ENCODE data around the gene DNASE1L3. TPM values are rescaled to one million over a fixed set of nuclear protein-coding genes. Genes with fewer than 3 reads are reported as not detected.

Gene DNASE1L3
- total RNA-seq, 1 donor from 2014 or later = 1.0 TPM

GRCh38 chr3:58191361-58191991, 19.3 kb downstream of the DNASE1L3 start:
- Histone ChIP-seq H3K9me3 (ENCODE audit: control insufficient read depth in 3 of 3, low read length in 3 of 3) (no peaks in the 10 kb centered on the region), H3K27ac (ENCODE audit: low read depth, low read length) (no peak overlapping the region), H3K4me1 (ENCODE audit: control insufficient read depth in 3 of 3, insufficient read depth in 3 of 3, low read length in 3 of 3) (peaks cover 0 to 13% (median 2%) of the 10 kb centered on the region in 3 donors), H3K27me3 (ENCODE audit: control insufficient read depth in 3 of 3, insufficient read depth in 3 of 3, low read length in 3 of 3) (no peaks in the 10 kb centered on the region), H3K4me3 (ENCODE audit: low read length in 3 of 3) (no peak overlapping the region), H3K36me3 (ENCODE audit: control insufficient read depth in 3 of 3, insufficient read depth in 3 of 3, low read length in 3 of 3) (no peaks in the 10 kb centered on the region), H3K9ac (ENCODE audit: low read depth in 1 of 3, low read length in 3 of 3) (no peak overlapping the region)

- Histone ChIP-seq H3K9me3 (ENCODE audit: control insufficient read depth in 3 of 3, low read length in 3 of 3) (no peaks in the 10 kb centered on the region), H3K9ac (ENCODE audit: low read depth in 1 of 3, low read length in 3 of 3) (no peak overlapping the region)
These were observed 19.9 kb downstream of the DNASE1L3 start for GRCh38 chr3:58190882-58191281.

DNA sequence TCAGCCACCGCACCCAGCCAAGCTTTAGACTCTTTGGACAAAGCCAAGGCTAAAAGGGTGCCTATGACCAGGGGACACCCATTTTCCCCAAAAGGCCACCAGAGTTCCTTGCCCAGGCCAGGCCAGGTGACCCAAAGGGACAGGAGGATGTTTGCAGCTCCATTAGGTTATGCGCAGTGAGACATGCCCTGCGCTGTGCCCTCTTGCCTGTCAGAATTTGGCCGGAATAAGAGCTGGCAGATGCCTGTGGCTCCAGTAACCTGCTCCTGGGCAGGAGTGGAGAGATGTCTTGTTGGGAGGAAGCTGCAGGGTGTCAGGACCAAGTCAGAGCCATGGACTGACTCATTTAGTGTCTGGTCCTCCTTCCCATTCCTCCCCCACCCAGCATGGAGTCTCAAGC, 20.5 kb downstream of the DNASE1L3 start:
- Histone ChIP-seq H3K4me1 (ENCODE audit: control insufficient read depth in 3 of 3, insufficient read depth in 3 of 3, low read length in 3 of 3) (peaks cover 0 to 13% (median 2%) of the 10 kb centered on the region in 3 donors), H3K9ac (ENCODE audit: low read depth in 1 of 3, low read length in 3 of 3) (no peak overlapping the region), H3K27ac (ENCODE audit: low read depth, low read length) (no peak overlapping the region), H3K9me3 (ENCODE audit: control insufficient read depth in 3 of 3, low read length in 3 of 3) (no peaks in the 10 kb centered on the region), H3K4me3 (ENCODE audit: low read length in 3 of 3) (peak overlapping the region in 1 of 3 donors; percentile 6), H3K36me3 (ENCODE audit: control insufficient read depth in 3 of 3, insufficient read depth in 3 of 3, low read length in 3 of 3) (no peaks in the 10 kb centered on the region), H3K27me3 (ENCODE audit: control insufficient read depth in 3 of 3, insufficient read depth in 3 of 3, low read length in 3 of 3) (no peaks in the 10 kb centered on the region)

More at GRCh38 chr3:58190882-58191281, 19.9 kb downstream of the DNASE1L3 start:
- no peak overlapping the region for H3K27ac ChIP-seq (ENCODE audit: low read depth, low read length)
- H3K27me3 ChIP-seq (ENCODE audit: control insufficient read depth in 3 of 3, insufficient read depth in 3 of 3, low read length in 3 of 3) = no peaks in the 10 kb centered on the region
- H3K36me3 ChIP-seq (ENCODE audit: control insufficient read depth in 3 of 3, insufficient read depth in 3 of 3, low read length in 3 of 3) = no peaks in the 10 kb centered on the region
- peaks cover 0 to 13% (median 2%) of the 10 kb centered on the region in 3 donors for H3K4me1 ChIP-seq (ENCODE audit: control insufficient read depth in 3 of 3, insufficient read depth in 3 of 3, low read length in 3 of 3)
- H3K4me3 ChIP-seq (ENCODE audit: low read length in 3 of 3) = no peak overlapping the region

DNA sequence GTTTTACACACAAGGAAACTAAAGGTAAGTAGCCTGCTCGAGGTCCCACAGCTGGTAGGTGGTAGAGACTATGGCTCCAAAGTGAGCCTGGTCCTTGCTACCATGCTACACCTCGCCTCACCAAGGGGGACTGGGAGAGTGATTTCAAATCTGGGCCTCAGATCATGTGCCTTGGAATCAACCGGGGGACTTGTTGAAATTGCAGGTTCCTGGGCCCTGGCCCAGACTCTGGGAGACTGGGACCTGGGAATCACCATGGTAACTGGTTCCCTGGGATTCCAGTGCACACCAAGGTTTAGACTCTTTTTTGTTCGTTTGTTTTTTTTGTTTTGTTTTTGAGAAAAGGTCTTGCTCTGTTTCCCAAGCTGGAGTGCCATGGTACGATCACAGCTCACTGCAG, 21.1 kb downstream of the DNASE1L3 start:
- H3K9me3 ChIP-seq (ENCODE audit: control insufficient read depth in 3 of 3, low read length in 3 of 3) = no peaks in the 10 kb centered on the region
- no peak overlapping the region for H3K9ac ChIP-seq (ENCODE audit: low read depth in 1 of 3, low read length in 3 of 3)
- no peak overlapping the region for H3K27ac ChIP-seq (ENCODE audit: low read depth, low read length)
- no peaks in the 10 kb centered on the region for H3K27me3 ChIP-seq (ENCODE audit: control insufficient read depth in 3 of 3, insufficient read depth in 3 of 3, low read length in 3 of 3)
- no peaks in the 10 kb centered on the region for H3K36me3 ChIP-seq (ENCODE audit: control insufficient read depth in 3 of 3, insufficient read depth in 3 of 3, low read length in 3 of 3)
- peaks cover 0 to 13% (median 2%) of the 10 kb centered on the region in 3 donors for H3K4me1 ChIP-seq (ENCODE audit: control insufficient read depth in 3 of 3, insufficient read depth in 3 of 3, low read length in 3 of 3)
- H3K4me3 ChIP-seq (ENCODE audit: low read length in 3 of 3) = no peak overlapping the region

GRCh38 chr3:58188921-58189451, 21.8 kb downstream of the DNASE1L3 start:
- Histone ChIP-seq H3K4me1 (ENCODE audit: control insufficient read depth in 3 of 3, insufficient read depth in 3 of 3, low read length in 3 of 3) (peaks cover 0 to 13% (median 2%) of the 10 kb centered on the region in 3 donors), H3K9ac (ENCODE audit: low read depth in 1 of 3, low read length in 3 of 3) (no peak overlapping the region), H3K27ac (ENCODE audit: low read depth, low read length) (no peak overlapping the region), H3K9me3 (ENCODE audit: control insufficient read depth in 3 of 3, low read length in 3 of 3) (no peaks in the 10 kb centered on the region), H3K4me3 (ENCODE audit: low read length in 3 of 3) (no peak overlapping the region), H3K36me3 (ENCODE audit: control insufficient read depth in 3 of 3, insufficient read depth in 3 of 3, low read length in 3 of 3) (no peaks in the 10 kb centered on the region), H3K27me3 (ENCODE audit: control insufficient read depth in 3 of 3, insufficient read depth in 3 of 3, low read length in 3 of 3) (no peaks in the 10 kb centered on the region)

DNA sequence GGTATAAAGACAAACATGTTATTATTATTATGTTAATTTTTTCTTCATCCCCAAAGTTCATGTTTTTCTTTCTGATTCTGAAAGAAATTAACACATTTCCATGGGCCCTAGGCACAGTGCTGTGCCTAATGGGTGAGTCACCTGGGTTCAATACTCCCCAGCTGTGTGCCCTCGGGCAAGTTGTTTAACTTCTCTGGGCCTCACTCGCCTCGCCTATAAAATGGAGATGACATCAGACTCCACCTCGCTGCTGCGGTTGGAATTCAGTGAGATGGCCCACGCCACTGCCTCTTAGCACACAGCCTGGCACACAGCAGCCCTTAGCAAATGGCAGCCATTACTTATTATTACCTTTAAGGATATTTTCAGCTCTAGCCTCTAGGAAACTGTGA, 22.6 kb downstream of the DNASE1L3 start:
- peaks cover 0 to 13% (median 2%) of the 10 kb centered on the region in 3 donors for H3K4me1 ChIP-seq (ENCODE audit: control insufficient read depth in 3 of 3, insufficient read depth in 3 of 3, low read length in 3 of 3)
- peaks cover 0 to 3% (median 3%) of the 10 kb centered on the region in 3 donors for H3K27me3 ChIP-seq (ENCODE audit: control insufficient read depth in 3 of 3, insufficient read depth in 3 of 3, low read length in 3 of 3)
- H3K36me3 ChIP-seq (ENCODE audit: control insufficient read depth in 3 of 3, insufficient read depth in 3 of 3, low read length in 3 of 3) = no peaks in the 10 kb centered on the region
- no peaks in the 10 kb centered on the region for H3K9me3 ChIP-seq (ENCODE audit: control insufficient read depth in 3 of 3, low read length in 3 of 3)
- H3K4me3 ChIP-seq (ENCODE audit: low read length in 3 of 3) = no peak overlapping the region
- H3K9ac ChIP-seq (ENCODE audit: low read depth in 1 of 3, low read length in 3 of 3) = no peak overlapping the region
- H3K27ac ChIP-seq (ENCODE audit: low read depth, low read length) = no peak overlapping the region

DNA sequence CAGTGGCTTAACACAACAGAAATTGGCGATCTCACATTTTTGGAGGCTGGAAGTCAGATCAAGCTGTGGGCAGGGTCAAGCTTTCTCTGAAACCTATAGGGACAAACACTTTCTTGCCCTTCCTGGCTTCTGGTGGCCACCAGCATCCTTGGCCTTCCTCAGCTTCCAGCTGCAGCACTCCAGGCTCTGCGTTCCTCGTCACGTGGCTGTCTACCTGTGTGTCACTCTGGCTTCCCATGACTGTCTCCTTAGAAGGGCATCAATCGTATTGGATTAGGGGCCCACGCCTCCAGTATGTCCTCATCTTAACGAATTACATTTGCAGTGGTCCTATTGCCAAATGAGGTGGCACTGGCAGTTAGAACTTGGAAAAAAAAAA, 25.8 kb downstream of the DNASE1L3 start:
- Histone ChIP-seq H3K27ac (ENCODE audit: low read depth, low read length) (no peak overlapping the region), H3K27me3 (ENCODE audit: control insufficient read depth in 3 of 3, insufficient read depth in 3 of 3, low read length in 3 of 3) (peaks cover 0 to 3% (median 3%) of the 10 kb centered on the region in 3 donors), H3K9ac (ENCODE audit: low read depth in 1 of 3, low read length in 3 of 3) (no peak overlapping the region), H3K36me3 (ENCODE audit: control insufficient read depth in 3 of 3, insufficient read depth in 3 of 3, low read length in 3 of 3) (no peaks in the 10 kb centered on the region), H3K4me1 (ENCODE audit: control insufficient read depth in 3 of 3, insufficient read depth in 3 of 3, low read length in 3 of 3) (peaks cover 0 to 8% (median 2%) of the 10 kb centered on the region in 3 donors), H3K9me3 (ENCODE audit: control insufficient read depth in 3 of 3, low read length in 3 of 3) (no peaks in the 10 kb centered on the region), H3K4me3 (ENCODE audit: low read length in 3 of 3) (no peak overlapping the region)

DNA sequence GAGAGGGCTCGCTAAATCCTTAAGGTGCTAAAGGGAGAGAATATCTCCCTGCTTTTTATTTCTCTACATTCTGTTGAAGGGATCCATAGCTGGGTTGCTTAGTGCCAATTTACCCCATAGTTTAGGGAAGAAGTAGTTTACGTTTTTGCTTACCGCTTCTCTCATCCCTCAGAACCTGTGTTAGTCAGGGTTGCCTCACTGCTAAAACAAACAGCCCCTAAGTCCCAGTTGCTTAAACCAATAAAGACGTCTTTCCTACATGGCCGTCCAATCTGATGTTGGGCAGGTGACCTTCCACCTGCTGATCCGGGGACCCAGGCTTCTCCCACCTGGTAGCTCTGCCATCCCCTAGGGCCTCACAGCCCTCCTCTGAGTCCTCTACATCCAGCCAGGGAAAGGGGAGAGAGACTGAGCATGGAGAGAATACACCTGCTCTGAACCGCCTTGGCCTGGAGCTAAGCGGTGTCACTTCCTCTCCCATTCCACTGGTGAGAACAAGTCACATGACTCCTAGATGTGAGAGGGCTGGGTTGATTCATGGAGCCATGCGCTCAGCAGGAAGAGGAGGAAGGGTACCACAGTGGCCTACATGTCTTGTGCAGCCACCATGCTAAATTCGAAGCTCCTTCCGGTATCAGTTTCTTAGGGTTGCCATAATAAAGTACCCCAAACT, 26.3 kb downstream of the DNASE1L3 start:
- H3K27ac ChIP-seq (ENCODE audit: low read depth, low read length) = no peak overlapping the region

GRCh38 chr3:58183891-58184290, 26.9 kb downstream of the DNASE1L3 start:
- no peak overlapping the region for H3K27ac ChIP-seq (ENCODE audit: low read depth, low read length)
- H3K4me3 ChIP-seq (ENCODE audit: low read length in 3 of 3) = no peak overlapping the region
- H3K9ac ChIP-seq (ENCODE audit: low read depth in 1 of 3, low read length in 3 of 3) = no peak overlapping the region
- no peaks in the 10 kb centered on the region for H3K36me3 ChIP-seq (ENCODE audit: control insufficient read depth in 3 of 3, insufficient read depth in 3 of 3, low read length in 3 of 3)
- H3K9me3 ChIP-seq (ENCODE audit: control insufficient read depth in 3 of 3, low read length in 3 of 3) = no peaks in the 10 kb centered on the region
- peaks cover 0 to 3% (median 3%) of the 10 kb centered on the region in 3 donors for H3K27me3 ChIP-seq (ENCODE audit: control insufficient read depth in 3 of 3, insufficient read depth in 3 of 3, low read length in 3 of 3)
- peaks cover 0 to 4% (median 2%) of the 10 kb centered on the region in 3 donors for H3K4me1 ChIP-seq (ENCODE audit: control insufficient read depth in 3 of 3, insufficient read depth in 3 of 3, low read length in 3 of 3)

More for the DNA sequence above, 26.3 kb downstream of the DNASE1L3 start:
- Histone ChIP-seq H3K9me3 (ENCODE audit: control insufficient read depth in 3 of 3, low read length in 3 of 3) (no peaks in the 10 kb centered on the region), H3K4me1 (ENCODE audit: control insufficient read depth in 3 of 3, insufficient read depth in 3 of 3, low read length in 3 of 3) (peaks cover 0 to 7% (median 2%) of the 10 kb centered on the region in 3 donors), H3K36me3 (ENCODE audit: control insufficient read depth in 3 of 3, insufficient read depth in 3 of 3, low read length in 3 of 3) (no peaks in the 10 kb centered on the region), H3K27me3 (ENCODE audit: control insufficient read depth in 3 of 3, insufficient read depth in 3 of 3, low read length in 3 of 3) (peaks cover 0 to 3% (median 3%) of the 10 kb centered on the region in 3 donors), H3K4me3 (ENCODE audit: low read length in 3 of 3) (no peak overlapping the region), H3K9ac (ENCODE audit: low read depth in 1 of 3, low read length in 3 of 3) (no peak overlapping the region)

GRCh38 chr3:58183221-58183620, 27.6 kb downstream of the DNASE1L3 start:
- Histone ChIP-seq H3K27ac (ENCODE audit: low read depth, low read length) (no peak overlapping the region), H3K36me3 (ENCODE audit: control insufficient read depth in 3 of 3, insufficient read depth in 3 of 3, low read length in 3 of 3) (no peaks in the 10 kb centered on the region), H3K9me3 (ENCODE audit: control insufficient read depth in 3 of 3, low read length in 3 of 3) (no peaks in the 10 kb centered on the region), H3K4me3 (ENCODE audit: low read length in 3 of 3) (no peak overlapping the region), H3K9ac (ENCODE audit: low read depth in 1 of 3, low read length in 3 of 3) (no peak overlapping the region), H3K27me3 (ENCODE audit: control insufficient read depth in 3 of 3, insufficient read depth in 3 of 3, low read length in 3 of 3) (peaks cover 0 to 3% (median 3%) of the 10 kb centered on the region in 3 donors), H3K4me1 (ENCODE audit: control insufficient read depth in 3 of 3, insufficient read depth in 3 of 3, low read length in 3 of 3) (peaks cover 0 to under 1% (median under 1%) of the 10 kb centered on the region in 3 donors)
